GM21786 (cell line): Measurements from ENCODE around the gene APOC3.
"Not testable (repeated sequence)": the region's sequence is repeated elsewhere in the genome, so short reads cannot be mapped to it uniquely, and the experiment has no call there.

ENCODE experiments used
- ATAC-seq: cut with Tn5 transposase; IDR thresholded peaks from one replicate; pipeline ENCODE4 v1.9.1; 2021; ENCODE audit not compliant: unreplicated experiment

APOC3 gene

GRCh38 chr11:116801662-116802061 lies 28.0 kb upstream of the APOC3 start:
- ATAC-seq, result not testable (repeated sequence)

GRCh38 chr11:116804001-116804400 lies 25.7 kb upstream of the APOC3 start:
- ATAC-seq, result no peak

DNA sequence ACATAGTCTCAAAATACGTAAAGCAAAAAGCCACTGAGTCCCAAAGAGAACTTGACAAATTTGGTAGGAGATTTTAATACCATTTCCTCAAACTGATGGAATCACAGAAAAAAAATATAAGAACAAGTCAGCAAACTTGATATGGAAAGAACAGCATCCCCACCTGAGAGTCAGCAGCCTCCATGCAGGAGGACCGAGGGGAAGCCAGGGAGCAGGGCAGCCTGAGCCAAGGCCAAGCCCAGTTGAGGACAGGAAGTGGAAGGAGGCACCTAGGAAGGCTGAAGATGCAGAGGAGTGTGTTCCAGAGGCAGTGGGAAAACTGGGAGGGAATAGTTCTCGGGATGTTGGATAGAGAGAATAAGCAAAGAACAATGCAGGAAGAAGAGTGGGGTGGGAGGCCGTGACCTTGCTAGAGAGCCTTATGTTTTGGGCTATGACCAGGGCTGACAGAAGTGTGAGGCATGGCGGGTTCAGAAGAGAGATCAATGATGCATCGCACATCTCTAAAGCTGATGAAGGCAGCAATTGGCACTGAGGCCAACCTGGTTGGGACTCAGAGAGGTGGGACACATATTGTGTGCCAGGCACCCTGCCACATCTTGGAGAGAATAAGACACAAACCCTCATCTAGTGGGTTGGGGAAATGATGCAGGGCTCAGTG lies 22.0 kb upstream of the APOC3 start:
- no peak for ATAC-seq

DNA sequence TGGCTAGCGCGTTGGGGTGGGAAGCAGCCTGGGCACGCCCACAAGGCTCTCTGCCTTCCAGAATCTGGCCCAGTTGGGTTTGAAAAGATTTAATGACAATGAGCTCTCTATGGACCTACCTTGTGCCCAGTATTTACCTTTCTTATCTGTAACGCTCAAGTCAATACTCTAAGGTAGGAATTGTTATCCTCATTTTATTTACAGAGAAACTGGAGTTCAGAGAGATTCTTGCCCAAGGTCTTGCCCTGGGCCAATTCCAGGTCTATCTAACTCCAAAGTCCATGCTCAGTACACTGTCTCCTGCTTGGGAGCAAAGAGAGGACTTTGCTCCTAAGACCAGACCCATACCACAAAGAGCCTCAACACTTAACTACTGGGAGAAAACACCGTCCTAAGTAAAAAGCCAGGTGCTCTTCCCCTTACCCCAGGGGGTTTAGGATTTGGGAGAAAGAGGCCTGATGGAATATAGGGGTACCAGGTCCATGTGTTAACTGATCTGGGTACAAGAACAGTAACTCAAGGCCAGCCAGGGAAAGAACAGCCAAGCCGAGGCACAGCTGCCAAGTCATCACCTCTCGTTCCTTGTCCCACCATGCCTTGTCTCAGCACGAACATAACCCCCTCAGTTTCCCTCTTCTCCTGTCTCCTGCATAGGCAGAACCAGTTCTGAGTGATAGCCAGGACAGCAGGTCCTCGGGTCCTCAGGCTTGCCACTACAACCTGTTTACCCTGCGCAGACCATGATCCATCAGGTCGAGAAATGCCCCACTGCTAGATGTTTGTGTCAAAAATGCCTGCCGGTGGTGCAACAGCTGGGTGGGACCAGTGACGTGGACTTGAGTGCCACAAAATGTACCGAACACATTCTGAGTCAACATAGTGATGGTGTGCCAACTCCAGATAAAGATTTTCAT lies 21.2 kb upstream of the APOC3 start:
- no peak for ATAC-seq

GRCh38 chr11:116811194-116811593 lies 18.5 kb upstream of the APOC3 start:
- no peak for ATAC-seq

- no peak for ATAC-seq
Measured at GRCh38 chr11:116812109-116812508, 17.6 kb upstream of the APOC3 start.

GRCh38 chr11:116813170-116813569 lies 16.5 kb upstream of the APOC3 start:
- no peak for ATAC-seq

DNA sequence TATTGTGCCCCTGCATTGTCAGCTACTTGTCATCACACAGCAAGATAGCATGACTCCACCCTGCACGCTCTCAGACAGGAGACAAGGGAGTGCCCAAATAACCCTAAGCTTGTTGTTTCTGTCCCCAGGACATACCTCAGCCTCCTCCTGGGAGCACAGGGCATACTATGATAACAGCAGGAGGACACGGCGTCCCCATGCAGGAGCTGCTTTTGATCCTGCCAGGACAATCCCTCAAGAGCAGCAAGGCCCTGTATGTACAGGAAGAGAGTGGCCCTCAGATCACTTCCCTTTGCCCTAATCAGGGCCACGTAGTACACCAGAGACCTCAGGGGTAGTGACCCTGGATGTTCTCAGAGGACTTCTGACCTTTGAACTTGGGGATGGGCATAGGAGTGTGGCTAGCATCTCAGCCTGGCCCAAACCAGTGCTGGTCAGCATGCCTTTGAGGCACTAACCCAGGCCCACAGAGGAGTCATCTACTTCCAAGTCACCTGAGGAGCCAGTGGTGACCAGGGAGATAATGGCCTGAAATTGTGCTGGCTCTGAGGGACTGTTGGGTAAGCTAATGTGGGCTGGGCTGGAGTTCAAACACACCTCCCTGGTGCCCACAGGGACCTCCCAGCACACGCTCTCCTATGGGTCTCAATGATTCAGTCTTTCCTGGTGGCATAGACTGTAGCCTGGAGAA lies 15.8 kb upstream of the APOC3 start:
- no peak for ATAC-seq

- ATAC-seq, result no peak
Measured at GRCh38 chr11:116814502-116814901, 15.2 kb upstream of the APOC3 start.

DNA sequence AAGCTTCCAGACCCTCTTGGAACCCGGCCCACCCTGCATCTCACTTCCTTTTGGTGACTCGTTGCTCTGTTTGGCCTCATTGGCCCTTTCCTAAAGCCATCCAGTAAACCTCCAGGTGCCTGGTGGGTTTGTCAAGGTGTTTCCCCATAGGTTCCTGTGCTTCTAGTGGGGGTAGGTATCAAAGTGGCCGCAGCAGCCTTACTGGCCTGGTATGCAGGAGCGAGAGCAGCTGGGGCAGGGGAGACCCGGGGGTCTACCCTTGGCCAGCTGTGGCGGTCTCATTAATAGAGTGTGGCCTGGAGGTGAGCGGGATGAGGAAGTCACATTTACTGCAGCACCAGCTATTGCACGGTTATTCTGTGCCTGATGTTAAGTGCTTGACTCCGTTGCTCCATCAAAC lies 10.7 kb upstream of the APOC3 start:
- no peak for ATAC-seq

- no peak for ATAC-seq
Measured at GRCh38 chr11:116821050-116821918, 8.4 kb upstream of the APOC3 start.

DNA sequence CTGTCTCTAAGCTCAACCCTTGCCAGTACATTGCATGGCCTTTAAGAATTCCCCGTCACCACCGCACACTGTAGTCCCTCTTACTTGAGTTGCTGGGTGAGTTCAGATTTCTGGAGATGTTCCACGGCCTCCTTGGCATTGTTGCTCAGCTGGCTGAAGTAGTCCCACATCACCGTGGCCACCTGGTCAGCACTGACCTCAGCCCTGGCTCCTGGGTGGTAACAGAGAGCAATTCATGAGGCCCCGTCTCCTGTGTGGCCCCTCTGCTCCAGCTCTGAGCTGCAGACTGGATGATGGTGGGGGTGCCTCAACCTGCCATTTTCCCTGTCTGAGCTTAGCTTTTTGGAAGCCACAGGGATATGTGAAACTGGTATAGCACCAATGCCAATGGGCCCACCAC lies 7.1 kb upstream of the APOC3 start:
- no peak for ATAC-seq

DNA sequence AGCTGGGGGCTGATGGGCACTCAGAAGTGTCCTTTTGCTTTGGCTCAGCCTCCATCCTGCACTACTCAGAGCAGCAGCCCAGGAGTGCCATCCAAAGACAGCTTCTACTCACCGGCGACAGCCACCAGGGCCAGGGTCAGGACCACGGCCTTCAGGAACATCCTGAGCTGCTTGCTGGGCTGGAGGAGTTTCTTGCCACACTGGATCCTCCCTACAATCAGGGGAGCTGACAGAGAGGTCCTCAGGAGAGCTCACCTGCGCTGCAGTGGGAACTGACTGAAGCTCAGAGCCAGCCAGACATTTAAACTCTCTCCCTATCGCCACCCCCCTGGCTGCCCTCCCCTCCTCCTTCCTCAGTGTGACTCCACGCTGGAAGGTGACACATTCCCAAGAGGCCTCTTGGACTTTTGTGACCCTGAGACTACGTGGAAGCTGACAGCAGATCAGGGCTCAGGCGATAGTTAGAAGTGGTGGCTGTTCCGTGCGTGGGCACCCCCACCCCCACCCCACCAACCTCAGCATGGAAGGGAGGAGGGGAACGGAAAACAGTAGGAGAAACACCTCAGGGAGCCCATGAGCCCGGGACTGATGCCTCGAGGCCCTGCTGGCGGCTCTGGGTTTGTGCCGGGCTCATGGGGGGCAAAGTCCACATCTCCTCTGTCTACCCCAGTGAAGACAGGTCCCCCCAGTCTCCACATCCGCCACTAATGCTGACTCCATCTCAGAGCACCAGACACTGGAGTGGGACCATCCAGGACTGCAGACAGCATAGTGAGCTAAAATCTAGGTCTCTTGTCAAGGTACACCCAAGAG lies 6.5 kb upstream of the APOC3 start, which contains the start of gene APOA4:
Gene APOA4 (minus strand): TSS at position 274 of the 813 bp plus-strand sequence. CDS start 113 bp downstream, at position 161.
- ATAC-seq, result no peak

GRCh38 chr11:116825434-116825833 lies 4.3 kb upstream of the APOC3 start:
- ATAC-seq, result no peak

- no peak for ATAC-seq
Measured at GRCh38 chr11:116825854-116826750, 3.6 kb upstream of the APOC3 start.

DNA sequence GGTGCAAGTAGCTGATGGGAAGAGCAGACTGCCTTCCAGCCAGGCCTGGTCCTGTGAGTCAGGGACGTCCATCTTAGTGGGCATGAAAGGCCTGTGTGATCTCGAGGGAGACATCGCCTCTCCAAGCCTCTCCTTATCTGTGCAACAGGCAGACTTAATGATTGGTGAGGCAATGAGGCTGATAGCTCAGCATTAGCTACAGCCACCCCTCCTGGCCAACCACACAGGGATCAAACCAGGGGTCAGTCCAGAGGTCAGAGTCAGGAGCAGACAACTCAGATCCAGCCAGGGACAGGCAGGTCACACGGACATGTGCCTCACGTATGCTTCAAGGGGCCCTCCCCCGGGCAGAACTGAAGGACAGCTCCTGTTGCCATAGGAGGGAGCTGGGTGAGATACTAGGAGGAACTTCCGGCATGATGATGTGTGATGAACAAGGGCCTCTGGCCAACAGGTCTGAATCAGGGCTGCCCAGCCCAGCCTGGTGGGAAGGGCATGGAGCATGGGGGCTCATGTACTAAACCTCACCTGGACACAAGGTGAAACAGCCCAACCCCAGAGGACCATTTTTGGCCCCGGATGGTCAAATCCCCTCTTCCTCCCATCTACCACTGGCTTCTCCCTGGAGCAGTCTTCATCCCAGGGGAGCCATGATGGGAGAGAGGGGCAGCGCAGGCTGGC lies 2.8 kb upstream of the APOC3 start:
- ATAC-seq, result no peak

DNA sequence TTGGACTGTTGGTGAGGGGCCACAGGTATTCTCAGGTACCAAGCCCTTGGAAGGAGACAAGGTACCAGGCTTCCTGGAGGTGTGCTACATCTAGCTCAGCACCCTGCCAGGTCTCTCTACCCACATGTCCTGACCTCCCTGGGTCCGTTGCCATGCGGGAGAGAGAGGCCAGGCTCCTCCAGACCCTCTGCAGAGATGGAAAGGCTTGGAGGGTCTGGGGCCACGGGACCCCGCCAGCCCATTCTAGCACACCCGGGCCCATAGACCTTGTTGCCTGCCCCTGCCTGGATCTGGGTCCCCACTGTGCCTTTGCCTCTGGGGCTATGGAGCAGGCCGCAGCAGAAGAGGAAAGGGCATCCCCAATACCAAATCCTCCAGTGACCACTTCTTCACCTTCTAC lies 2.2 kb upstream of the APOC3 start:
- ATAC-seq, result no peak
